T47D (cell line): ENCODE measurements around the gene PITPNB.

Experiments
- DNase-seq, 2 experiments: peaks; one replicate each; pipeline versions ENCODE4 v3.0.0 to v3.0.0-alpha.2; 2011 to 2012; ENCODE audit warnings: low read depth in 1 of 2, low spot score in 1 of 2
- JUND ChIP-seq: IDR thresholded peaks from 2 replicates; pipeline ENCODE4 v1.6.1; 2012; ENCODE audit warnings: low read depth
- in situ Hi-C: cut with HindIII; loops from 2 replicates; pipeline ENCODE4 v1.10.0; 2016; ENCODE audit warnings: low sequenced_read_pairs, low pct_unique_long_range_greater_than_20kb

Gene PITPNB

GRCh38 chr22:27912101-27912500 is 7.0 kb downstream of the PITPNB start:
- in situ Hi-C loops, result no loop called here
- no peak for TF ChIP-seq JUND
- no peak for DNase-seq

GRCh38 chr22:27911330-27911729 is 7.7 kb downstream of the PITPNB start:
- in situ Hi-C loops, result no loop called here
- DNase-seq, result no peak
- no peak for TF ChIP-seq JUND

GRCh38 chr22:27906241-27906640 is 12.8 kb downstream of the PITPNB start:
- TF ChIP-seq JUND, result no peak
- in situ Hi-C loops, result no loop called here
- DNase-seq, result no peak

GRCh38 chr22:27905653-27906052 is 13.4 kb downstream of the PITPNB start:
- TF ChIP-seq JUND, result no peak
- in situ Hi-C loops, result no loop called here
- no peak for DNase-seq

- in situ Hi-C loops, result no loop called here
- no peak for TF ChIP-seq JUND
- no peak for DNase-seq
Observed at GRCh38 chr22:27903805-27904473, 15.1 kb downstream of the PITPNB start.

- TF ChIP-seq JUND, result no peak
- in situ Hi-C loops, result no loop called here
- DNase-seq, result no peak
Observed at GRCh38 chr22:27900153-27900552, 18.9 kb downstream of the PITPNB start.

GRCh38 chr22:27896245-27896644 is 22.8 kb downstream of the PITPNB start:
- TF ChIP-seq JUND, result no peak
- in situ Hi-C loops, result no loop called here
- no peak for DNase-seq

- in situ Hi-C loops, result no loop called here
- TF ChIP-seq JUND, result no peak
- no peak for DNase-seq
Observed at GRCh38 chr22:27895600-27895999, 23.5 kb downstream of the PITPNB start.

GRCh38 chr22:27892811-27893210 is 26.2 kb downstream of the PITPNB start:
- no peak for DNase-seq
- TF ChIP-seq JUND, result no peak
- in situ Hi-C loops, result no loop called here

GRCh38 chr22:27892064-27892463 is 27.0 kb downstream of the PITPNB start:
- DNase-seq, result no peak

GRCh38 chr22:27888310-27888709 is 30.7 kb downstream of the PITPNB start:
- in situ Hi-C loops, result no loop called here
- no peak for TF ChIP-seq JUND
- DNase-seq, result no peak

More at GRCh38 chr22:27892064-27892463, 27.0 kb downstream of the PITPNB start:
- in situ Hi-C loops, result no loop called here
- TF ChIP-seq JUND, result no peak

GRCh38 chr22:27886843-27887151 is 32.3 kb downstream of the PITPNB start:
- in situ Hi-C loops, result no loop called here
- no peak for TF ChIP-seq JUND
- DNase-seq, result no peak

- TF ChIP-seq JUND, result peak; percentile 66
- peak; percentile 28 to 45 for DNase-seq
- in situ Hi-C loops, result no loop called here
Observed at GRCh38 chr22:27885977-27886842, 32.8 kb downstream of the PITPNB start.
